IgD-negative memory B cell (primary cell): ENCODE data around the gene DISP2. TPM values are rescaled to one million over a fixed set of nuclear protein-coding genes. Genes with fewer than 3 reads are reported as not detected.

ENCODE experiments used
- H3K27ac Mint-ChIP-seq, 3 donors: one replicate each; pipeline ENCODE4 v1.8.0; 2020 to 2022; ENCODE audit warnings: mild to moderate bottlenecking in 3 of 3, mixed read lengths in 3 of 3, moderate library complexity in 1 of 3
- H3K27me3 Mint-ChIP-seq: one replicate; pipeline ENCODE4 v1.8.0; 2021; ENCODE audit warnings: mixed read lengths
- H3K36me3 Mint-ChIP-seq: one replicate; pipeline ENCODE4 v1.8.0; 2020; ENCODE audit warnings: mild to moderate bottlenecking, mixed read lengths
- H3K4me1 Mint-ChIP-seq, 3 donors: one replicate each; pipeline ENCODE4 v1.8.0; 2020 to 2022; ENCODE audit warnings: mixed read lengths in 3 of 3, mild to moderate bottlenecking in 1 of 3
- H3K4me3 Mint-ChIP-seq, 4 donors: one replicate each; pipeline ENCODE4 v1.8.0; 2020 to 2022; ENCODE audit warnings: mild to moderate bottlenecking in 4 of 4, mixed read lengths in 4 of 4, moderate library complexity in 3 of 4
- H3K9me3 Mint-ChIP-seq, 3 donors: one replicate each; pipeline ENCODE4 v1.8.0; 2020 to 2021; ENCODE audit warnings: mixed read lengths in 3 of 3, mild to moderate bottlenecking in 1 of 3
- polyA plus RNA-seq: library from polyadenylated mRNA; unstranded; fragments of 300-500 nt; fragmentation: Illumina TruSeq; gene quantifications from one replicate; pipeline ENCODE4 v1.2.3, GENCODE V29; 2021

The DISP2 gene, protein sequence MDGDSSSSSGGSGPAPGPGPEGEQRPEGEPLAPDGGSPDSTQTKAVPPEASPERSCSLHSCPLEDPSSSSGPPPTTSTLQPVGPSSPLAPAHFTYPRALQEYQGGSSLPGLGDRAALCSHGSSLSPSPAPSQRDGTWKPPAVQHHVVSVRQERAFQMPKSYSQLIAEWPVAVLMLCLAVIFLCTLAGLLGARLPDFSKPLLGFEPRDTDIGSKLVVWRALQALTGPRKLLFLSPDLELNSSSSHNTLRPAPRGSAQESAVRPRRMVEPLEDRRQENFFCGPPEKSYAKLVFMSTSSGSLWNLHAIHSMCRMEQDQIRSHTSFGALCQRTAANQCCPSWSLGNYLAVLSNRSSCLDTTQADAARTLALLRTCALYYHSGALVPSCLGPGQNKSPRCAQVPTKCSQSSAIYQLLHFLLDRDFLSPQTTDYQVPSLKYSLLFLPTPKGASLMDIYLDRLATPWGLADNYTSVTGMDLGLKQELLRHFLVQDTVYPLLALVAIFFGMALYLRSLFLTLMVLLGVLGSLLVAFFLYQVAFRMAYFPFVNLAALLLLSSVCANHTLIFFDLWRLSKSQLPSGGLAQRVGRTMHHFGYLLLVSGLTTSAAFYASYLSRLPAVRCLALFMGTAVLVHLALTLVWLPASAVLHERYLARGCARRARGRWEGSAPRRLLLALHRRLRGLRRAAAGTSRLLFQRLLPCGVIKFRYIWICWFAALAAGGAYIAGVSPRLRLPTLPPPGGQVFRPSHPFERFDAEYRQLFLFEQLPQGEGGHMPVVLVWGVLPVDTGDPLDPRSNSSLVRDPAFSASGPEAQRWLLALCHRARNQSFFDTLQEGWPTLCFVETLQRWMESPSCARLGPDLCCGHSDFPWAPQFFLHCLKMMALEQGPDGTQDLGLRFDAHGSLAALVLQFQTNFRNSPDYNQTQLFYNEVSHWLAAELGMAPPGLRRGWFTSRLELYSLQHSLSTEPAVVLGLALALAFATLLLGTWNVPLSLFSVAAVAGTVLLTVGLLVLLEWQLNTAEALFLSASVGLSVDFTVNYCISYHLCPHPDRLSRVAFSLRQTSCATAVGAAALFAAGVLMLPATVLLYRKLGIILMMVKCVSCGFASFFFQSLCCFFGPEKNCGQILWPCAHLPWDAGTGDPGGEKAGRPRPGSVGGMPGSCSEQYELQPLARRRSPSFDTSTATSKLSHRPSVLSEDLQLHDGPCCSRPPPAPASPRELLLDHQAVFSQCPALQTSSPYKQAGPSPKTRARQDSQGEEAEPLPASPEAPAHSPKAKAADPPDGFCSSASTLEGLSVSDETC (N-terminal part only)
- 0.19 TPM for polyA plus RNA-seq

DNA sequence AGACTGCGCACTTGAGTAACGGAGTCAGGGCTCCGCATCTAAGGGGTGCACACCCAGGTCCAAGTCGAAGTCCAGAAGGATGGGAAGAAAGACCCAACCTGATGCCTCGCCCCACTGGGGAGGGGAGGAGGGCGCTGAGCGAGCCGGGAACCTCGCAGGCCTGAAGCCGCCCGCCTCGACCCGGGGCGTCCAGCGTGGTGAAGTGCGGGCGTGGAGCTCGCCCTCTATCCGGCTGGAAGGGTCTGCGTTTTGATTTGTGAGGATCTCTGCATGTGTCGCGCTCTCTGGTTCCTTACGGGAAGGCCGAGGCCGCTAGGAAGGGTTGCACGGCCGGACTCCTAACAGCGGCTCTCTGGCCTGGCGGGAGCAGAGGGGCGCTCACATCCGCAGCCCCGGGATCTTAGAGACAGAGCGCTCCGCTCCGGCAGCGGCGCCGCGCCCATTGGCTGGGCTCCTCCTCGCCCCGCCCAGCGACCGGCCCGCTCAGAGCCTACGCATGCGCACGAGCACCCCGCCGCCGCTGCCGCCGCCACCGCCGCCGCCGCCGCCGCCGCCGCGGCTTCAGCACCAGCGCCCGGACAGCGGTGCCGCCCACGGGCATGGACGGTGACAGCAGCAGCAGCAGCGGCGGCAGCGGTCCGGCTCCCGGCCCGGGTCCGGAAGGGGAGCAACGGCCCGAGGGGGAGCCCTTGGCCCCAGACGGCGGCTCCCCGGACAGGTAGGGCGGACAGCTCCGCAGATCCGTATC lies at the start of gene DISP2:
Gene DISP2 (plus strand): TSS at position 497 of the 748 bp plus-strand sequence. CDS start 103 bp downstream, at position 600.
- peaks cover 0 to 7% (median 3%) of the 10 kb centered on the region in 3 donors for H3K4me1 Mint-ChIP-seq
- H3K27ac Mint-ChIP-seq, result peak within 1 kb of the TSS in 1 of 3 donors; percentile 80
- peak within 1 kb of the TSS; percentile 73 to 91 (median 85) for H3K4me3 Mint-ChIP-seq
- H3K9me3 Mint-ChIP-seq, result no peaks in the 10 kb centered on the region
- H3K27me3 Mint-ChIP-seq, result peaks cover 2% of the 10 kb centered on the region
- H3K36me3 Mint-ChIP-seq, result peaks cover 7% of the 10 kb centered on the region

DNA sequence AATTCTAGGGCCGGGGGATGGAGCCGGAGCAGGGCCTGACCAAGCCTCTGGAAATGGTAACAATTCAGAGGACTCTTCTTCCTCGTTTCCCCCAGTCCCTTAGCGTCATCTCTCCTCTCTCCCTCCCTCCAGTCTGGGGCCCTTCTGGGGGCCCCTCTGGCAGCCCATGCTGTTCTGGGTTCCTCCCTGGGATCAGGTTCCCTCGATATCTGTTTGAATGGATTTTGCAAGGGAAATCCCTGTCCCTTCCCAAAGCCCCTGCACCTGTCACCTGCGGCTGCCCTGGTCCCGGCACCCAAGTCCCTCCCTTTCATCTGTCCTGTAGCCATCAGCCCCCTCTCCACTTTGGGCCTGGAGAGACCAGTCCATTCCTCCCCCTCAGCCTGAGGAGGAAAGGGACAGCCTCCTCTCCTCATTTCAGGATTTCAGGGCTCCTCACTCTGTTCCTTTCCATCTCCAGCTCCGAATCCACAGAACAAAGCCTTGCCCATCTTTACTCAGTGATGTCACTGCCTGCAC lies 48.6 kb upstream of the DISP2 start:
- peaks cover 24 to 31% (median 25%) of the 10 kb centered on the region in 3 donors for H3K4me1 Mint-ChIP-seq

DNA sequence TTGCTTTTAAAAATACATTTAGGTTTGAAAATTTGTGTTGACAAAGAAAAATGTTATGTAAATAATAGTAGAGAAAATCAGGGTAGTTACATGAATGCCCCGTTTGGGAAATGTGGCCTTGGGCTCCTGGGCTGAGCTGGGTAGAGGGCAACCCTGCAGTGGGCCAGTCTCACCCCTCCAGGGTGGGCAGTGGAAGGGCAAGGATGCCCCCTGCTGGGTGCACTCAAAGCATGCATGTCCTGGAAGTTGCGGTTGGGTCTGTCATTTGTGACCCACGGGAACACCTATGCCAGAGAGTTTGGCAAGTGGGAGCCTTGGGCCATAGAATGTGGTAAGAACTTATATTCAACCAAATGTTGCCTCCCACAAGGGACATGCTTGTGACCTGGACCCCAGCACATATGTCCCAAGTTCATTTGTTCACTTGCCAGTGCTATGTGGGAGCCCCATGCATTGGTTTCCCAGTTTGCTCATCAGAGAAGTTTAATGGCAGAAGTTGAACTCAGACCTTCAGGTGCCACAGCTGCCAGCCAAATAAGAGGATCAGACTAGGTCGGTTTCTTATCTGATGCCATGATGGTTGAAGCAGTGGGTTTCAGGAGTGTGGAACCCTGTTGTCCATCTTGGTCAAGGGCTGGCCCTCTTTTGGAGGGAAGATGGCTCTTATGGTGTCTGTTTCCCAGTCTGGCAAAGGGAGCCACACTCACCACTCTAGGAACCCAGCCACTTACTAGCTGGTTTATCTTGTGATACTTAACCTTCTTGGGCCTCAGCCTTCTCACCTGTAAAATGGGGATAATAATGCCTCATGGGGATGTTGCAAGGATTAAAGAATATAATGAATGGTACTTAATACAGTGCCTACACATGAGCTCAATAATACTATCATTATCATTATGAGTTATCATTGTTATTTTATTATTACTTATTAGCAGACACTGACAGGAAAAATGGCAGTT lies 47.7 kb upstream of the DISP2 start:
- H3K27me3 Mint-ChIP-seq, result no peaks in the 10 kb centered on the region
- peaks cover 20 to 31% (median 24%) of the 10 kb centered on the region in 3 donors for H3K4me1 Mint-ChIP-seq
- H3K27ac Mint-ChIP-seq, result peak overlapping the region; percentile 80 to 93 (median 89)
- H3K36me3 Mint-ChIP-seq, result no peaks in the 10 kb centered on the region
- peak overlapping the region; percentile 63 to 98 (median 92) for H3K4me3 Mint-ChIP-seq
- no peaks in the 10 kb centered on the region for H3K9me3 Mint-ChIP-seq

More for the DNA sequence above, 48.6 kb upstream of the DISP2 start:
- Mint-ChIP-seq H3K27me3 (no peaks in the 10 kb centered on the region), H3K9me3 (no peaks in the 10 kb centered on the region), H3K36me3 (no peaks in the 10 kb centered on the region), H3K4me3 (peak overlapping the region; percentile 93 to 98 (median 97)), H3K27ac (peak overlapping the region; percentile 53 to 97 (median 93))

DNA sequence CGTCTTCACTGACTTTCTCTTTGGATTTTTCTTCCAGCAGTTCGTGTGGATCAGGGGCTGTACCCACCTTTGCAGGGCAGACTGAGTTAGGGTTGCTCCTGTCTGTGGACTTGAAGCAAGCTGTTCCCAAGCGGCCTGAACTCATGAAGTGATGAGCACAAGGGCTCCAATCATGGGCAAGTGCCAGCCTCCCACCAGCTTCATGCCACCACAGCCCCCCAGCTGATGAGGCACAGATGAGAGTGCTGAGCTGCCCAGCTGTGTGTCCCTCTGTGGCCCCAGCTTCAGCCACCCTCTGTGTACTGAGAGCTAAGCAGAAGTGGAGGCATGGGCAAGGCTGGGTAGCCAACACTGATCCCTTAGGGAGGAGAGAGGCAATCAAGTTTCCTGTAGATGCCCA lies 47.0 kb upstream of the DISP2 start:
- no peaks in the 10 kb centered on the region for H3K9me3 Mint-ChIP-seq
- H3K27me3 Mint-ChIP-seq, result peaks cover 1% of the 10 kb centered on the region
- peaks cover 20 to 30% (median 23%) of the 10 kb centered on the region in 3 donors for H3K4me1 Mint-ChIP-seq
- H3K36me3 Mint-ChIP-seq, result no peaks in the 10 kb centered on the region
- no peak overlapping the region for H3K27ac Mint-ChIP-seq
- H3K4me3 Mint-ChIP-seq, result peak overlapping the region in 1 of 4 donors; percentile 97

DNA sequence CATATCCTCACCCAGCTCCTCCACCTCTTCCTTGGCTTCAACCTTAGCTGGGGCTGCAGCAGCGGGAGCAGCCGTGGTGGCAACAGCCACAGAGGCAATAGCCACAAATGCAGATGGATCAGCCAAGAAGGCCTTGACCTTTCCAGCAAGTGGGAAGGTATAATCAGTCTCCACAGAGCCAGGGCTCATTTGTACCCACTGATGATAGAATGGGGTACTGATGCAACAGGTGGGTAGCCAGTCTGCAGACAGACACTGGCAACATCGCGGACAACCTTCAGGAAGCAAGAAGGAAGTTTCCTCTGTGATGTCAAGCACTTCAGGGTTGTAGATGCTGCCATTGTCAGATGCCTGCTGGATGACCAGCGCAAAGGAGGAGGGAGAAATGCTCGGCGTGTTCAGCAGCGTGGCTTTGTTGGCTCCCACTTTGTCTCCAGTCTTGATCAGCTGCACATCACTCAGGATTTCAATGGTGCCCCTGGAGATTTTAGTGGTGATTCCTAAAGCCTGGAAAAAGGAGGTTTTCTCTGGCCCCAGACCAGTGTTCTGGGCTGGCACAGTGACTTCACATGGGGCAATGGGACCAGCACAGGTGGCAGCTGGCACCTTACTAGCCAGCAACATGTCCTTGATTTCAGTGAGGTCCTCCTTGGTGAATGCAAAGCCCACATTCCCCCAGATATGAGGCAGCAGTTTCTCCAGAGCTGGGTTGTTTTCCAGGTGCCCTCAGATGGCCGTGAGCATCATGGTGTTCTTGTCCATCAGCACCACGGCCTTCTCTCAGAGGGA lies 45.5 kb upstream of the DISP2 start:
- peak overlapping the region in 1 of 3 donors; percentile 47 for H3K27ac Mint-ChIP-seq
- peak overlapping the region in 2 of 4 donors; percentile 29 to 71 for H3K4me3 Mint-ChIP-seq
- H3K27me3 Mint-ChIP-seq, result peaks cover 1% of the 10 kb centered on the region

DNA sequence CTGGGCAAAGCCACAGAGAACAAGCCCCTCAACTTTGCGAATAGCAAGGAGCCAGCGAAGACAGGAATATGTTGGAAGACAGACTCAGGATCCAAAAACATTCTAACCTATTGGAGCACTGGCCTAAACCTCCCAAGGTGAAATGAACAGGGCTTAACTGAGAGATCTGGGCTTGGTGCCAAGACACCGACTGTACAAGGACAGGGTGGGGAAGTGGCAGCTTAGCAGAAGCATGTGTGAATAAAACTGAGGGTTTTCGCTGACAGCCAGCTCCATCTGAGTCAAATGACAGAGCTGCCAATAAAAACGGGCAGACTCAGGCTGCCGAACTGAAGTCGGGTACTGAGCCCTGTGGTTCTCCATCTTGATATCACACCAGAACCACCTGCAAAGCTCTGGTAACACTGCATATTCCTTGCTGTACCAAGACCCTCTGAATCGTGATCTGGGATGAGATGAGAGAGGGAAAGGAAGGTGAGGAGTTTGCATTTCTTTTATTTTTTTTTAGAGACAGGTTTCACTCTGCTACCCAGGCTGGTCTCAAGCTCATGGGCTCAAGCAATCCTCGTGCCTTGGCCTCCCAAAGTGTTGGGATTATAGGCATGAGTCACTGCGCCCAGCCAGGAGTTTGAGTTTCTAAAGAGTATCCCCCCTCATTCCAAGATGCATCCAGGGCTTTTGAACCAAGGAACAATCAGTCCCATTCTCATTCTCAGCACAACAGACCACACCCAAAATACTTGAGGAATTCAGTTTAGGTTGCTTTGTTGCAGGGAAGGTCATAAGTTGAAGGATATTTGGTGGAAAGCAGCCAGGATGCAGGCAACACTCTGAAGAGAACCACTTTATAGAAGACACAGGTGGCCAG lies 44.3 kb upstream of the DISP2 start:
- peaks cover 15 to 21% (median 17%) of the 10 kb centered on the region in 3 donors for H3K4me1 Mint-ChIP-seq
- peak overlapping the region in 1 of 3 donors; percentile 77 for H3K27ac Mint-ChIP-seq
- peak overlapping the region in 1 of 4 donors; percentile 41 for H3K4me3 Mint-ChIP-seq

More for the DNA sequence above, 45.5 kb upstream of the DISP2 start:
- peaks cover 19 to 22% (median 20%) of the 10 kb centered on the region in 3 donors for H3K4me1 Mint-ChIP-seq
- H3K9me3 Mint-ChIP-seq, result no peaks in the 10 kb centered on the region
- no peaks in the 10 kb centered on the region for H3K36me3 Mint-ChIP-seq

DNA sequence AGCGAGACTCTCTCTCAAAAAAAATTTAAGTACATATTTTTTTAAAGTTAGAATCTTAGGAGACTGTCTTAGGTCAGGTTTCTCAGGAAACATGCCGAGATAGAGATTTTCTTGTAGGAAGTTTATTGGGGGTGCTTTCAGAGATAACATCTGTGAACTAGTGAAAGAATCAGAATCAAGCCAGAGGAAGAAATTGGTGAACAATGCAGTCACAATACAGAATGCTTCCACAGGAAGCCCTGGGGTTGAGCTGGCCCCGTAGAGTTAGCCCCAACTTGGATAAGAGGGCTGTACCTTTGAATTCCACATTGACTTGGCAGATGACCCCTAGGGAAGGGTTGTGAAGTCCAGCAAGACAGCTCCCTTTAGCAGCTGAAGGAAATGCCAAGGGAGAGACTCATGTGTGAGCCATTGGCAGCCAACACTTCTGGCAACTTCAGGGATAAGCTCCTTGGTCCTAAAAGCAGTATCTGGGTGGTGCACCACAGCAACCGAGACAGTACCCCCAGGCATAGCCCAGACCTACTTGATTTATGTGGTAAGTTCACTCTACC lies 43.2 kb upstream of the DISP2 start:
- no peaks in the 10 kb centered on the region for H3K9me3 Mint-ChIP-seq
- no peak overlapping the region for H3K27ac Mint-ChIP-seq
- peaks cover 6% of the 10 kb centered on the region for H3K27me3 Mint-ChIP-seq
- H3K4me3 Mint-ChIP-seq, result no peak overlapping the region
- peaks cover 1% of the 10 kb centered on the region for H3K36me3 Mint-ChIP-seq
- H3K4me1 Mint-ChIP-seq, result peaks cover 8 to 12% (median 11%) of the 10 kb centered on the region in 3 donors

More for the DNA sequence above, 44.3 kb upstream of the DISP2 start:
- peaks cover 5% of the 10 kb centered on the region for H3K27me3 Mint-ChIP-seq
- no peaks in the 10 kb centered on the region for H3K36me3 Mint-ChIP-seq
- no peaks in the 10 kb centered on the region for H3K9me3 Mint-ChIP-seq

DNA sequence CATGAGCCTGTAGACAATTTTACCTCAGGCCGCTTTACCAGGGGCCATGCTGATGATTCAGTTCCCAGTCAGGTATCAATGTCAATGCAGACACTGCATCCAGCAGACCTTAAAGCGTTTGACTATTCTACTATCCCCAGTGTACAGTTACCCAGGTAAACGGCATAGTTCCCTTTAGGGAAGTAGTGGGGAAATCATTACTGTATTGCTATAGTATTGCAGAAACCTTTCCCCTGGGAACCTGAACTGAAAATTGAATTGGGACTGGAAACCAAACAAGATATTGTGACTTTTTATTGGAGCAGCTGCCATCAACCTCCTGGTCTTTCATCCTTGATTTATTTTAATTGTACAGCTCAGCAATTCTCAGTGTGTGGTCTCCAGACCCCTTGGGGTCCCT lies 41.1 kb upstream of the DISP2 start:
- Mint-ChIP-seq H3K9me3 (no peaks in the 10 kb centered on the region), H3K4me3 (peak overlapping the region in 1 of 4 donors; percentile 11), H3K4me1 (peaks cover 11 to 16% (median 16%) of the 10 kb centered on the region in 3 donors), H3K27ac (no peak overlapping the region), H3K36me3 (peaks cover 1% of the 10 kb centered on the region), H3K27me3 (peaks cover 6% of the 10 kb centered on the region)

DNA sequence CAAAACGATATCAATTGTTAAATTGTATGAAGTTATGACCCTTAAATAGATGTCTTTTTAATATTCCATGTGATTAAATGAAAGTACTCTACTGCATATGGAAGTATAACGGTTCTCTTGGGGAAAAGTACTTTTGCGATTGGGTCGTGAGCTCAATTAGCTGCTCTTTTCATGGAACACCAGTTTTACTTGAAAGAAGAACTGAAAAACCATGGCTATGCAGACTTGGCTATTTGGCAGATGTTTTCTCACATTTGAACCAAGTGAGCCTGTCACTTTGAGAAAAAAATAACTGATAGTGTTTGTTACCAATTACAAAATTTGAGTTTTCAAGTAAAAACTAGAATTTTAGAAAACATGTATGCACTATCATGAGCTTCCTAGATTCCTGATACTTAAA lies 40.4 kb upstream of the DISP2 start:
- Mint-ChIP-seq H3K27ac (no peak overlapping the region), H3K4me3 (peak overlapping the region in 1 of 4 donors; percentile 0), H3K36me3 (peaks cover 1% of the 10 kb centered on the region), H3K27me3 (peaks cover 6% of the 10 kb centered on the region), H3K9me3 (no peaks in the 10 kb centered on the region), H3K4me1 (peaks cover 11 to 16% (median 16%) of the 10 kb centered on the region in 3 donors)

DNA sequence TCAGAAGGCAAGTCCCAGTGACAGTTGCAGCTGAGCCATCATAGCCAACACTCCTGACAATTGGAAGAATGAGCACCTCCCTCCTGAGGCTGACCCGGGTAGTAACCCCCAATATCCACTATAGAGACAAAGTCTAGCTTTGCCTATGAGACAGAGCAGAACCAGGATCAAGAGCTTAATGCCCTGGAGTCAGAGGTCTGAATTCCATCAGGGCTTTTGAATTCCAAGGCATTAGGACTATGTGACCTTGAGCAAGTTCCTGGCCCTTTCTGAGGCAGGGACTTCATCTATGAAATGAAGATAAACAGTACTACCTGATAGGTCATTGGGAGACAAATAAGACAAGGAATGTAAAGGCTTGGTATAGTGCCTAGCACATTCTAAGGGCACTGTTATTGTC lies 37.6 kb upstream of the DISP2 start:
- peak overlapping the region in 1 of 4 donors; percentile 78 for H3K4me3 Mint-ChIP-seq
- peaks cover 17 to 25% (median 17%) of the 10 kb centered on the region in 3 donors for H3K4me1 Mint-ChIP-seq
- peaks cover 1% of the 10 kb centered on the region for H3K36me3 Mint-ChIP-seq
- H3K27me3 Mint-ChIP-seq, result peaks cover 6% of the 10 kb centered on the region
- H3K27ac Mint-ChIP-seq, result no peak overlapping the region
- H3K9me3 Mint-ChIP-seq, result no peaks in the 10 kb centered on the region

DNA sequence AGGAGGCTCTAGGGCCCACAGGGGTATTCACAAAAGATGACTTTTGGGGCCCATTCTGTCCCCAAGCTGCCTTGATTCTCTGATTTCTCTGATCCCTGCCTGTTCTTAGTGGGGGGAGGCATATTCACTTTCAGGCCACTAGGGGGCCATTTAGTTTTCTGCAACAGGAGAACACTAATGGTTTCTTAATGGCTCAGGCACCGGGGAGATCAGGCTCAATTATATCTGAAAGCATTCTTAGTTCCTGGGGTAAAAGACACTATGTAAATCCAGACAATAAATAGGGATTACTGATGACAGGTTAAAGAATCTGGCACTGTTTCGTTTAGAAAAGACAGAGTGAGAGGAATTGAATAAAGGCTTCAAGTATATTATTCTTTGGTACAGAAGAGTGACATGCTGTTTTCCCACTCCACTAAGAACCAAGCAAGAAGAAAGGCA lies 37.1 kb upstream of the DISP2 start:
- Mint-ChIP-seq H3K4me3 (peak overlapping the region in 2 of 4 donors; percentile 4 to 78), H3K36me3 (peaks cover 1% of the 10 kb centered on the region), H3K4me1 (peaks cover 17 to 25% (median 20%) of the 10 kb centered on the region in 3 donors), H3K27me3 (peaks cover 5% of the 10 kb centered on the region), H3K27ac (peak overlapping the region; percentile 0 to 78 (median 40)), H3K9me3 (no peaks in the 10 kb centered on the region)
